Activated naive CD4-positive, alpha-beta T cell treated with Interleukin-2 at 50 U/mL for 16 hours (primary cell): Measurements from ENCODE around the gene FAM90A26.
"Not testable (repeated sequence)": the region's sequence is repeated elsewhere in the genome, so short reads cannot be mapped to it uniquely, and the experiment has no call there.

ENCODE experiments used
- DNase-seq: peaks from one replicate; pipeline ENCODE4 v3.0.0-alpha.2; 2020

FAM90A26 gene

GRCh38 chr4:9160046-9160445 lies 10.2 kb upstream of the FAM90A26 start:
- DNase-seq: not testable (repeated sequence)

DNA sequence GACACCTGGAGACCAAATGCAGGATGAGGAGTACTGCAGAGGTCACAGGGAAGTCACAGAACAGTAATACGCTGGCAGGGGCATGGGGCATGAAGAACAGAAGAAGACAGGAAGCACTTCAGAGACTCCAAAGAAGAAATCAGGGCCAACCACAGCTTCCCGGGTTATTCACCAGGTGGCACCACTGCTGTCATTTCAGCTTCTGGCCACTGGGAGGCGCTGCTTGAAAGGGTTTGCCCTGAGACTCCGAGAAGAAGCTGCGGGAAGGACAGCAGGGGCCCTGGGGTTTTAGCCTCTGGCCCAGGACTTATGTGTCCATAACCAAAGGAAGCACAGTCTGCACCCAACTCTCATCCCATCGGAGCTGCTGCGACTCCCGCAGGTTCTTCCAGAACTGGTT lies 4.2 kb upstream of the FAM90A26 start:
- not testable (repeated sequence) for DNase-seq

GRCh38 chr4:9210357-9210756 lies 40.1 kb downstream of the FAM90A26 start, which contains the start of gene USP17L10:
Gene USP17L10, plus strand, starts transcription at chr4:9210657. Its CDS starts 0 bp downstream, at chr4:9210657.
- not testable (repeated sequence) for DNase-seq

DNA sequence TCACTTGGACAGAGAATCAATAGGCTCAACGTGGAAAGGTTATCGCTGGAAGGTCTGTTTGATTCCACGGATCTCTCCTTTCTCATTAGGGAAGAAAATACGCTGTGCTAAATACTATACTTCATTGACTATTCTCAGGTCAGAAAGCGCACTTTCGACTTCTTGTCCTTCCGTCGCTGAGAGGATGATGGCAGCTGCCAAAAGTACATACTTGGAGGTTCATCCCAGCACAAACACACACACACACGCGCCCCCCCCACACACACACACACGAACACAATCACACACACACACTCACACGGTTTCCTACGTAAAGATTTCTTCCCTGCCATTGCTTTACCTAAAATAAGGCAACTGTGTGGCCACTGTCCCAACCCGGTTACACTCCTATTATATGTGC lies 44.5 kb downstream of the FAM90A26 start:
- not testable (repeated sequence) for DNase-seq

DNA sequence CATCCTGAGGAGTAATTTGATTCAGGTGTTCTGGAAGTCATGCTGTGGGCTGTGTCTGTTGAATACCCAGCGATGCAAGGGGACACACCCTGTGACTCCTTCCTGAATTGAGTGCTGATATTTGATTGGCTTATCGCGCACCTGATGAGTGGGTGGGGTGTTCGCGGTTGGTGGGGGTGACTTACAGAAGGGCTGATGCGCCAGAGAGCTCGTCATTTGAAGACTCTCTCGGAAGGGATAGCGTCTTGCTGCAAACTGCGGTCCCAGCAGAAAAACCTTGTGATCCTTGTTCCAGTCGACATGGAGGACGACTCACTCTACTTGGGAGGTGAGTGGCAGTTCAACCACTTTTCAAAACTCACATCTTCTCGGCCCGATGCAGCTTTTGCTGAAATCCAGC lies 44.9 kb downstream of the FAM90A26 start, which contains the start of gene USP17L11:
USP17L11 (plus strand) TSS at position 301 of the 400 bp plus-strand sequence; CDS start at position 301, 0 bp downstream.
- not testable (repeated sequence) for DNase-seq

DNA sequence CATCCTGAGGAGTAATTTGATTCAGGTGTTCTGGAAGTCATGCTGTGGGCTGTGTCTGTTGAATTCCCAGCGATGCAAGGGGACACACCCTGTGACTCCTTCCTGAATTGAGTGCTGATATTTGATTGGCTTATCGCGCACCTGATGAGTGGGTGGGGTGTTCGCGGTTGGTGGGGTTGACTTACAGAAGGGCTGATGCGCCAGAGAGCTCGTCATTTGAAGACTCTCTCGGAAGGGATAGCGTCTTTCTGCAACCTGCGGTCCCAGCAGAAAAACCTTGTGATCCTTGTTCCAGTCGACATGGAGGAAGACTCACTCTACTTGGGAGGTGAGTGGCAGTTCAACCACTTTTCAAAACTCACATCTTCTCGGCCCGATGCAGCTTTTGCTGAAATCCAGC lies 49.6 kb downstream of the FAM90A26 start, which contains the start of gene USP17L12:
USP17L12 (plus strand) TSS at position 301 of the 400 bp plus-strand sequence; CDS start at position 301, 0 bp downstream.
- not testable (repeated sequence) for DNase-seq

DNA sequence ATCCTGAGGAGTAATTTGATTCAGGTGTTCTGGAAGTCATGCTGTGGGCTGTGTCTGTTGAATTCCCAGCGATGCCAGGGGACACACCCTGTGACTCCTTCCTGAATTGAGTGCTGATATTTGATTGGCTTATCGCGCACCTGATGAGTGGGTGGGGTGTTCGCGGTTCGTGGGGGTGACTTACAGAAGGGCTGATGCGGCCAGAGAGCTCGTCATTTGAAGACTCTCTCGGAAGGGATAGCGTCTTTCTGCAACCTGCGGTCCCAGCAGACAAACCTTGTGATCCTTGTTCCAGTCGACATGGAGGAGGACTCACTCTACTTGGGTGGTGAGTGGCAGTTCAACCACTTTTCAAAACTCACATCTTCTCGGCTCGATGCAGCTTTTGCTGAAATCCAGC lies 54.4 kb downstream of the FAM90A26 start, which contains the start of gene USP17L13:
USP17L13 (plus strand) TSS at position 301 of the 400 bp plus-strand sequence; CDS start at position 301, 0 bp downstream.
- not testable (repeated sequence) for DNase-seq
